Bronchial epithelial cell (primary cell): ENCODE measurements around the gene SLC22A2. TPM values are rescaled to one million over a fixed set of nuclear protein-coding genes. Genes with fewer than 3 reads are reported as not detected.

ENCODE experiments used
- DNase-seq: peaks from one replicate; pipeline ENCODE4 v3.0.0-alpha.2; 2010; ENCODE audit warnings: low read depth
- FAIRE-seq: peaks from 2 replicates; lab custom pipeline; 2011; peaks lifted over from hg19 to GRCh38; lab: Jason Lieb, UNC
- H3K27me3 ChIP-seq: 2 replicates; pipeline ENCODE4 v1.5.1; 2011; ENCODE audit warnings: low read length; ENCODE audit not compliant: control insufficient read depth, insufficient read depth
- H3K36me3 ChIP-seq: 2 replicates; pipeline ENCODE4 v1.5.1; 2011; ENCODE audit warnings: low read length; ENCODE audit not compliant: control insufficient read depth, insufficient read depth
- H3K4me3 ChIP-seq: 2 replicates; pipeline ENCODE4 v1.5.1; 2011; ENCODE audit warnings: mild to moderate bottlenecking, low read depth, low read length, control low read depth
- CTCF ChIP-seq: IDR thresholded peaks from 2 replicates; pipeline ENCODE4 v1.5.1; 2011; ENCODE audit warnings: mild to moderate bottlenecking, moderate library complexity, low read length, control low read depth, inconsistent platforms; ENCODE audit not compliant: insufficient read depth, severe bottlenecking
- total RNA-seq: library from RNA; depleted of rRNA; stranded (reverse); fragments of >200 nt; gene quantifications from 2 replicates; pipeline ENCODE4 v1.2.1, GENCODE V29; 2014

Gene SLC22A2
- total RNA-seq, 1 donor from 2014 or later: not detected

- FAIRE-seq (no peak), DNase-seq (no peak)
- H3K27me3 ChIP-seq: no peaks in the 10 kb centered on the region
- TF ChIP-seq CTCF: no peak
- H3K36me3 ChIP-seq: no peaks in the 10 kb centered on the region
- H3K4me3 ChIP-seq: no peak overlapping the region
Observed at GRCh38 chr6:160277144-160277543, 18.5 kb upstream of the SLC22A2 start.

DNA sequence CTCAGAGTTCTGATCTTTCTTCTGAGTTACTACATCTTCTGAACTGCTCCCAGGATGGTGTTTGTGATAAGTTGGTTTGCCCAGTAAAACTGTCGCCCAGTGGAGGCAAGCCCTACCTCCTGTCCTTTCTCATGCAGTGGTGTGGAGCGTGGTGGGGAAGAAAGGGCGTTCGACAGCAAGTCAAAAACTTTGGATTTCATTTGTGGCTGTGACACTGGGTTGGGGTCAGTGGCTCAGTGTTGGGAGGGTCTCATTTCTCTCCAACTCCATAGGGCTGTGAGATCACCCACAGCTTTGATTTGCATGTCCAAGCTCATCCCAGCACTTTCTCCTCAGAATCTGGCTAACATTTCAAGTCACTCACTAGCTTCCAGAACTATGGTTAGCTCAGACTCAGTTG lies 17.5 kb upstream of the SLC22A2 start:
- TF ChIP-seq CTCF: no peak
- no peaks in the 10 kb centered on the region for H3K36me3 ChIP-seq
- FAIRE-seq: peak; percentile 60
- H3K4me3 ChIP-seq: no peak overlapping the region
- no peaks in the 10 kb centered on the region for H3K27me3 ChIP-seq
- no peak for DNase-seq

- no peaks in the 10 kb centered on the region for H3K27me3 ChIP-seq
- no peaks in the 10 kb centered on the region for H3K36me3 ChIP-seq
- FAIRE-seq (no peak), DNase-seq (no peak)
- H3K4me3 ChIP-seq: no peak overlapping the region
- TF ChIP-seq CTCF: no peak
Observed at GRCh38 chr6:160275511-160276003, 16.9 kb upstream of the SLC22A2 start.

DNA sequence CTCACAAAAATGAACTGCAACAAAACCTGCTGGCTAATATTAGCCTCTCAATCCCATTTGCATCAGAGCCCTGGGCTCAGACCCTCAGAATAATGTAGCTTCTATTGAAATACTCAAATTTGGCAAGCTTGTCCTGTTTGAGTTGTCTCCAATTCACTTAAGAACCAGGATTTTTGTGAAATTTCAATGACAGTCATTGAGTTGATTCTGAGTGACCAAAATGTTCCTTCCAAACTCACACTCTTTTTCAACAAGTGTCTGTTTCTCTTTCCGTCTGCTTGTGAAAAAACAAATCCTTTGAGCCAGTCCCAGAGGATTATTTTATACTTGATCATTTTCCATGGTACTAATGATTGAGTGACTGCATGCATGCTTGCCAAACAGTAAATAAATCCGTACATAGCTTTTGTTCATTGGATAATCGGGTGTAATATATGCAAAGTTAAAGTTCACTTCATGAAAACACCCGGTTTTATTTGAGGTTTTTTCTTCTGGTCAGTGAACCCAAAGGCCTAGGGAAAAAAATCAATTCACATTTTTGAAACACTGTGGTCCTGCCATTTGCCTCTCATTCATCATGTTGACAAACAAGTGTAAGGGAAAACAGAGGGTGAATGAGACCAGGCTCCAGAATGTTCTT lies 16.4 kb upstream of the SLC22A2 start:
- Histone ChIP-seq H3K27me3 (no peaks in the 10 kb centered on the region), H3K36me3 (no peaks in the 10 kb centered on the region), H3K4me3 (no peak overlapping the region)
- DNase-seq (no peak), FAIRE-seq (no peak)
- TF ChIP-seq CTCF: no peak

GRCh38 chr6:160273750-160274149 lies 15.1 kb upstream of the SLC22A2 start:
- TF ChIP-seq CTCF: no peak
- peak; percentile 55 for DNase-seq
- no peak for FAIRE-seq
- Histone ChIP-seq H3K4me3 (no peak overlapping the region), H3K36me3 (no peaks in the 10 kb centered on the region), H3K27me3 (no peaks in the 10 kb centered on the region)

GRCh38 chr6:160273196-160273595 lies 14.6 kb upstream of the SLC22A2 start:
- H3K27me3 ChIP-seq: no peaks in the 10 kb centered on the region
- no peak for DNase-seq
- H3K4me3 ChIP-seq: no peak overlapping the region
- TF ChIP-seq CTCF: no peak
- FAIRE-seq: no peak
- H3K36me3 ChIP-seq: no peaks in the 10 kb centered on the region
